BJ (cell line): Measurements from ENCODE around the gene LHFPL6. TPM values are rescaled to one million over a fixed set of nuclear protein-coding genes. Genes with fewer than 3 reads are reported as not detected.

Experiments used
- CTCF ChIA-PET: fragments of 350-600 bp; formaldehyde crosslinking; extraction: SDS; loops from one replicate; lab custom pipeline; 2021; ENCODE audit warnings: antibody characterized with exemption, inconsistent platforms; lab: Yijun Ruan, JAX
- POLR2A ChIA-PET: fragments of 300-600 bp; sonication (Branson Sonifier 250); formaldehyde crosslinking; extraction: SDS; loops from one replicate; lab custom pipeline; 2021; ENCODE audit warnings: antibody characterized with exemption; lab: Charles Lee
- DNase-seq: peaks from one replicate; pipeline ENCODE4 v3.0.0-alpha.2; 2011; ENCODE audit warnings: low read depth
- H3K27me3 ChIP-seq: 2 replicates; pipeline ENCODE4 v1.6.0; 2011; ENCODE audit warnings: low read length; ENCODE audit not compliant: control insufficient read depth, insufficient read depth
- H3K36me3 ChIP-seq: 2 replicates; pipeline ENCODE4 v1.5.1; 2011; ENCODE audit warnings: low read length; ENCODE audit not compliant: control insufficient read depth, insufficient read depth
- H3K4me3 ChIP-seq: 2 replicates; pipeline ENCODE4 v1.5.1; 2011; ENCODE audit warnings: low read depth, mild to moderate bottlenecking, control low read depth, low read length
- CTCF ChIP-seq: IDR thresholded peaks from 2 replicates; pipeline ENCODE4 v1.5.1; 2011; ENCODE audit warnings: low read depth, mild to moderate bottlenecking, control low read depth, inconsistent platforms, low read length, moderate library complexity; ENCODE audit not compliant: insufficient read depth
- polyA plus RNA-seq: library from polyadenylated mRNA; depleted of rRNA; stranded (reverse); fragments of >200 nt; gene quantifications from 2 replicates; pipeline ENCODE4 v1.2.3, GENCODE V29; 2011

The LHFPL6 gene
- polyA plus RNA-seq, 1 experiment, result 69.0 TPM

GRCh38 chr13:39402221-39402970 is 200.6 kb downstream of the LHFPL6 start:
- no peak overlapping the region for H3K4me3 ChIP-seq
- CTCF ChIA-PET, result interaction anchor here (1.5 to 1.6 kb wide), 2 partner anchors 13 to 198 kb away, joined by 3 to 6 read pairs; no protein-coding TSS in a partner anchor
- POLR2A ChIA-PET, result interaction anchor here (0.6 kb wide), 1 partner anchor 31 kb away, joined by 3 read pairs; no protein-coding TSS in a partner anchor
- no peak for TF ChIP-seq CTCF
- DNase-seq, result no peak
- no peaks in the 10 kb centered on the region for H3K36me3 ChIP-seq
- H3K27me3 ChIP-seq, result no peaks in the 10 kb centered on the region

- ChIA-PET CTCF (interaction anchor here (1.6 kb wide), 1 partner anchor 14 kb away, joined by 6 read pairs; no protein-coding TSS in a partner anchor), POLR2A (no interaction called here)
- no peaks in the 10 kb centered on the region for H3K36me3 ChIP-seq
- no peaks in the 10 kb centered on the region for H3K27me3 ChIP-seq
- DNase-seq, result no peak
- TF ChIP-seq CTCF, result no peak
- H3K4me3 ChIP-seq, result no peak overlapping the region
Measured at GRCh38 chr13:39401756-39402155, 201.2 kb downstream of the LHFPL6 start.

DNA sequence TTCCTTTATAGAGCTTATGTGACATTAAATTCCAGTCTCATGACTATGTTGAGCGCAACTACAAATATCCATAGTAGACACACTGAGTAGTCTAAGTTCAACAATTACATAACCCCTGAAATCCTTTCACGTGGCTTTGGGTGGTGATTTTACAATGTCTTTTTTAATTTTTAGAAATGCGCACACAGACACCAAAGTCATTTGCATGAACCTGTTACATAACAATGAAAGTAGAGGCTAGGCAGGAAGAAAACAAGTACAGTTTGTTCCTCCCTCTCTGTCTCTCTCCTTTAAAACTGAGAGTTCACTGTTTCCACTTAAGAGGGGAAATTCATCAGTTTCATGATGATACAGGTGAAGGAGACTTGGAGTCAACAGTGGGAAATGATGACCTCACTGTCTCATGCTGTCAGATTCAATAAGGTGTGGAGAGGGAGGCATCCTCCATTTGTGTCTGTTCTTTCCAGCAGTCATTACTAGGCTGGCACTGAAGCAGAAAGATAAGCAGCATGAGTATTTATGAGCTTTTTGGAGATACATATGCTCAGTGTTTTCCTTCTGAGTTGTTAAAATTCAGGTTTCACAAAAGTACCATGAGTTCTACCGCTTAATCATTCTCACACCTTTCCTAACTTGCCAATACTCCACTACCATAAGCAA is 201.8 kb downstream of the LHFPL6 start:
- Histone ChIP-seq H3K4me3 (no peak overlapping the region), H3K27me3 (no peaks in the 10 kb centered on the region), H3K36me3 (no peaks in the 10 kb centered on the region)
- CTCF ChIA-PET, result interaction anchor here (0.6 kb wide), 1 partner anchor 8 kb away, joined by 3 read pairs; no protein-coding TSS in a partner anchor
- TF ChIP-seq CTCF, result no peak
- no peak for DNase-seq
- POLR2A ChIA-PET, result no interaction called here

DNA sequence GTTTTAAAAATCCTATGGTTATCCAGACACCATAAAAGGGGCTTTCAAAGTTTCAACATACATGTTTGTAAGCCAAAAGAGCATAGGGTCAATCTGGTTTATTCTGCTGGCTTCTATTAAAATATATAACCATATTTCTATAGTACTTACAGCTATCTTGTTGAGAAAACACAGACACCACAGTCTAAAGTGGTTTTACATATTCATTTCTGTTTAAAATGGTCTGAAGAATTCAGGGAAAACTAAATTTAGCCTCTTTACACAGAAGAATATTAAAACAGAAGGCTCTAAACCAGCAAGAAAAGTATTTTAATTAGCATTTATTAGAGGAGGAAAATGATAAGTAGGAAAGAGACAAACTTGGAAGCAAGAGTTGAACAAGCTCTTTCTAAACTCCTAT is 203.9 kb downstream of the LHFPL6 start:
- no peak overlapping the region for H3K4me3 ChIP-seq
- no peaks in the 10 kb centered on the region for H3K27me3 ChIP-seq
- no peak for DNase-seq
- ChIA-PET CTCF (interaction anchor here (1.6 kb wide), 1 partner anchor 254 kb away, joined by 3 read pairs; no protein-coding TSS in a partner anchor), POLR2A (no interaction called here)
- no peaks in the 10 kb centered on the region for H3K36me3 ChIP-seq
- no peak for TF ChIP-seq CTCF

- no peak overlapping the region for H3K4me3 ChIP-seq
- ChIA-PET POLR2A (no interaction called here), CTCF (interaction anchor here (1.1 to 1.6 kb wide), 3 partner anchors 11 to 253 kb away, joined by 3 to 4 read pairs (median 3); no protein-coding TSS in a partner anchor)
- H3K27me3 ChIP-seq, result no peaks in the 10 kb centered on the region
- no peak for TF ChIP-seq CTCF
- DNase-seq, result no peak
- H3K36me3 ChIP-seq, result no peaks in the 10 kb centered on the region
Measured at GRCh38 chr13:39397896-39398265, 205.1 kb downstream of the LHFPL6 start.
